Subcutaneous abdominal adipose tissue (tissue), 5 donors: ENCODE data around the gene BPIFB6.
"Not testable (repeated sequence)": the region's sequence is repeated elsewhere in the genome, so short reads cannot be mapped to it uniquely, and the experiment has no call there.

Source experiments
- H3K27ac ChIP-seq: one replicate; pipeline ENCODE4 v1.7.0; 2013; ENCODE audit warnings: low read depth, mild to moderate bottlenecking, inconsistent platforms, low read length, moderate library complexity
- H3K27me3 ChIP-seq, 5 donors: one replicate each; pipeline ENCODE4 v1.7.0; 2013; ENCODE audit warnings: low read length in 5 of 5, inconsistent platforms in 1 of 5; ENCODE audit not compliant: control insufficient read depth in 5 of 5, insufficient read depth in 4 of 5
- H3K36me3 ChIP-seq, 5 donors: one replicate each; pipeline ENCODE4 v1.7.0; 2013; ENCODE audit warnings: low read length in 5 of 5; ENCODE audit not compliant: control insufficient read depth in 5 of 5, insufficient read depth in 5 of 5
- H3K4me1 ChIP-seq, 5 donors: one replicate each; pipeline ENCODE4 v1.7.0; 2013; ENCODE audit warnings: low read length in 5 of 5, mild to moderate bottlenecking in 3 of 5, moderate library complexity in 1 of 5; ENCODE audit not compliant: control insufficient read depth in 5 of 5, insufficient read depth in 5 of 5
- H3K4me3 ChIP-seq, 5 donors: one replicate each; pipeline ENCODE4 v1.7.0; 2013; ENCODE audit warnings: low read length in 5 of 5, low read depth in 1 of 5
- H3K9ac ChIP-seq, 5 donors: one replicate each; pipeline ENCODE4 v1.7.0; 2013; ENCODE audit warnings: low read length in 5 of 5, mild to moderate bottlenecking in 4 of 5, moderate library complexity in 3 of 5
- H3K9me3 ChIP-seq, 5 donors: one replicate each; pipeline ENCODE4 v1.7.0; 2013; ENCODE audit warnings: low read length in 5 of 5; ENCODE audit not compliant: control insufficient read depth in 5 of 5
- donor health status: healthy.
- donor health status: healthy.
- donor health status: healthy.
- donor health status: healthy.
- donor health status: healthy.

Gene BPIFB6

GRCh38 chr20:33043731-33044181 lies 12.3 kb downstream of the BPIFB6 start:
- H3K27ac ChIP-seq: no peak overlapping the region
- H3K27me3 ChIP-seq: no peaks in the 10 kb centered on the region
- H3K9me3 ChIP-seq: peaks cover 0 to 18% (median 15%) of the 10 kb centered on the region in 5 donors
- H3K4me3 ChIP-seq: no peak overlapping the region
- H3K36me3 ChIP-seq: no peaks in the 10 kb centered on the region
- H3K4me1 ChIP-seq: no peaks in the 10 kb centered on the region
- H3K9ac ChIP-seq: no peak overlapping the region

GRCh38 chr20:33045129-33045721 lies 13.8 kb downstream of the BPIFB6 start:
- H3K4me3 ChIP-seq, H3K27me3 ChIP-seq, H3K36me3 ChIP-seq, H3K27ac ChIP-seq, H3K4me1 ChIP-seq, H3K9ac ChIP-seq: not testable (repeated sequence)
- peaks cover 0 to 18% (median 15%) of the 10 kb centered on the region in 5 donors for H3K9me3 ChIP-seq

- no peaks in the 10 kb centered on the region for H3K27me3 ChIP-seq
- no peak overlapping the region for H3K4me3 ChIP-seq
- no peaks in the 10 kb centered on the region for H3K4me1 ChIP-seq
- peaks cover 0 to 18% (median 15%) of the 10 kb centered on the region in 5 donors for H3K9me3 ChIP-seq
- no peak overlapping the region for H3K27ac ChIP-seq
- H3K9ac ChIP-seq: no peak overlapping the region
- H3K36me3 ChIP-seq: no peaks in the 10 kb centered on the region
Observed at GRCh38 chr20:33046412-33046811, 15.0 kb downstream of the BPIFB6 start.

GRCh38 chr20:33051333-33051732 lies 19.9 kb downstream of the BPIFB6 start:
- Histone ChIP-seq H3K27ac (no peak overlapping the region), H3K27me3 (peaks cover 0 to 12% (median 3%) of the 10 kb centered on the region in 5 donors), H3K36me3 (no peaks in the 10 kb centered on the region), H3K9me3 (peaks cover 0 to 7% (median 1%) of the 10 kb centered on the region in 5 donors), H3K4me1 (no peaks in the 10 kb centered on the region), H3K9ac (no peak overlapping the region), H3K4me3 (no peak overlapping the region)

- Histone ChIP-seq H3K4me1 (peaks cover 0 to 6% (median 4%) of the 10 kb centered on the region in 5 donors), H3K27ac (no peak within 1 kb of the TSS), H3K9ac (no peak within 1 kb of the TSS), H3K9me3 (no peaks in the 10 kb centered on the region), H3K4me3 (no peak within 1 kb of the TSS), H3K27me3 (peaks cover 0 to 12% (median 3%) of the 10 kb centered on the region in 5 donors), H3K36me3 (no peaks in the 10 kb centered on the region)
Observed at GRCh38 chr20:33053291-33054106, 22.1 kb downstream of the BPIFB6 start, which contains the start of gene BPIFB3. Gene BPIFB3, plus strand, starts transcription at chr20:33053903. Its CDS starts 1,533 bp downstream, at chr20:33055436.

- Histone ChIP-seq H3K27me3 (peaks cover 0 to 12% (median 3%) of the 10 kb centered on the region in 5 donors), H3K4me1 (peaks cover 0 to 9% (median 4%) of the 10 kb centered on the region in 5 donors), H3K9ac (no peak overlapping the region), H3K36me3 (no peaks in the 10 kb centered on the region), H3K4me3 (no peak overlapping the region), H3K27ac (no peak overlapping the region), H3K9me3 (no peaks in the 10 kb centered on the region)
Observed at GRCh38 chr20:33054381-33054780, 22.9 kb downstream of the BPIFB6 start.

- peaks cover 0 to 9% (median 4%) of the 10 kb centered on the region in 5 donors for H3K4me1 ChIP-seq
- H3K9me3 ChIP-seq: no peaks in the 10 kb centered on the region
- H3K4me3 ChIP-seq: no peak overlapping the region
- H3K27ac ChIP-seq: no peak overlapping the region
- H3K36me3 ChIP-seq: no peaks in the 10 kb centered on the region
- H3K9ac ChIP-seq: no peak overlapping the region
- H3K27me3 ChIP-seq: peaks cover 0 to 12% (median 3%) of the 10 kb centered on the region in 5 donors
Observed at GRCh38 chr20:33054791-33055190, 23.3 kb downstream of the BPIFB6 start.

- Histone ChIP-seq H3K4me3 (no peak overlapping the region), H3K27me3 (peaks cover 0 to 10% (median 0%) of the 10 kb centered on the region in 5 donors), H3K4me1 (peaks cover 0 to 29% (median 11%) of the 10 kb centered on the region in 5 donors)
Observed at GRCh38 chr20:33059136-33059535, 27.7 kb downstream of the BPIFB6 start.

GRCh38 chr20:33059741-33060390 lies 28.4 kb downstream of the BPIFB6 start:
- peaks cover 0 to 8% (median 0%) of the 10 kb centered on the region in 5 donors for H3K27me3 ChIP-seq
- no peaks in the 10 kb centered on the region for H3K9me3 ChIP-seq
- H3K36me3 ChIP-seq: no peaks in the 10 kb centered on the region
- H3K27ac ChIP-seq: no peak overlapping the region
- no peak overlapping the region for H3K4me3 ChIP-seq
- peaks cover 0 to 29% (median 11%) of the 10 kb centered on the region in 5 donors for H3K4me1 ChIP-seq
- no peak overlapping the region for H3K9ac ChIP-seq

More at GRCh38 chr20:33059136-33059535, 27.7 kb downstream of the BPIFB6 start:
- no peaks in the 10 kb centered on the region for H3K9me3 ChIP-seq
- no peak overlapping the region for H3K27ac ChIP-seq
- H3K36me3 ChIP-seq: no peaks in the 10 kb centered on the region
- H3K9ac ChIP-seq: no peak overlapping the region
